ENCODE results near the gene OR6C75. TPM values are rescaled to one million over a fixed set of nuclear protein-coding genes. Genes with fewer than 3 reads are reported as not detected.

OR6C75 gene
- total RNA-seq, 1 donor from 2014 or later, result not detected

Other genes starting within 250 kb of the OR6C75 start
- not detected in 2 replicates for gene OR9K2, start 236.6 kb upstream of the OR6C75 start, total RNA-seq
- gene OR10A7, start 141.9 kb upstream of the OR6C75 start, total RNA-seq, result not detected in 2 replicates
- gene OR6C74, start 118.4 kb upstream of the OR6C75 start, total RNA-seq, result not detected in 2 replicates
- not detected in 2 replicates for gene OR6C6, start 66.4 kb upstream of the OR6C75 start, total RNA-seq
- not detected in 2 replicates for gene OR6C1, start 48.6 kb upstream of the OR6C75 start, total RNA-seq
- gene OR6C3, start 32.2 kb upstream of the OR6C75 start, total RNA-seq, result not detected in 2 replicates
- gene OR6C65, start 37.6 kb downstream of the OR6C75 start, total RNA-seq, result not detected in 2 replicates
- gene OR6C76, start 63.3 kb downstream of the OR6C75 start, total RNA-seq, result not detected in 2 replicates
- not detected in 2 replicates for gene OR6C2, start 81.1 kb downstream of the OR6C75 start, total RNA-seq
- gene OR6C70, start 107.2 kb downstream of the OR6C75 start, total RNA-seq, result not detected in 2 replicates
- gene OR6C68, start 129.4 kb downstream of the OR6C75 start, total RNA-seq, result not detected in 2 replicates
- not detected in 2 replicates for gene OR6C4, start 186.6 kb downstream of the OR6C75 start, total RNA-seq
- not detected in 2 replicates for gene OR2AP1, start 209.5 kb downstream of the OR6C75 start, total RNA-seq

Data from dermis microvascular lymphatic vessel endothelial cell (primary cell).